GM19395 (cell line): ENCODE measurements around the gene PRPF19.
A peak's percentile ranks its signal among the peaks of the same experiment; 100 is the strongest.

Experiments used
- ATAC-seq: cut with Tn5 transposase; IDR thresholded peaks from one replicate; pipeline ENCODE4 v1.9.1; 2021; ENCODE audit warnings: mild to moderate bottlenecking, moderate library complexity; ENCODE audit not compliant: unreplicated experiment

Gene PRPF19

GRCh38 chr11:60924110-60924905 is 17.9 kb upstream of the PRPF19 start, which contains the start of gene TMEM132A:
Gene TMEM132A, plus strand, starts transcription at chr11:60924460. Its CDS starts 174 bp downstream, at chr11:60924634.
- ATAC-seq: peak; percentile 55

- ATAC-seq: no peak
These were observed 17.4 kb upstream of the PRPF19 start for GRCh38 chr11:60923800-60924109.

- no peak for ATAC-seq
These were observed 16.9 kb upstream of the PRPF19 start for GRCh38 chr11:60923326-60923725.

- ATAC-seq: no peak
These were observed 16.5 kb upstream of the PRPF19 start for GRCh38 chr11:60922906-60923305.

GRCh38 chr11:60921777-60922335 is 15.5 kb upstream of the PRPF19 start:
- no peak for ATAC-seq

- ATAC-seq: no peak
These were observed 14.9 kb upstream of the PRPF19 start for GRCh38 chr11:60921259-60921658.

- ATAC-seq: no peak
These were observed 13.6 kb upstream of the PRPF19 start for GRCh38 chr11:60919956-60920355.

GRCh38 chr11:60919320-60919719 is 12.9 kb upstream of the PRPF19 start:
- ATAC-seq: no peak

GRCh38 chr11:60918939-60919265 is 12.5 kb upstream of the PRPF19 start:
- ATAC-seq: no peak

- ATAC-seq: no peak
These were observed 12.0 kb upstream of the PRPF19 start for GRCh38 chr11:60918251-60918938.

- ATAC-seq: no peak
These were observed 10.9 kb upstream of the PRPF19 start for GRCh38 chr11:60917267-60917666.

- ATAC-seq: no peak
These were observed 10.4 kb upstream of the PRPF19 start for GRCh38 chr11:60916669-60917206.

GRCh38 chr11:60915248-60915914 is 9.0 kb upstream of the PRPF19 start:
- ATAC-seq: peak; percentile 52

- ATAC-seq: peak; percentile 1
These were observed 8.4 kb upstream of the PRPF19 start for GRCh38 chr11:60914633-60915247.

- ATAC-seq: peak; percentile 54
These were observed 7.6 kb upstream of the PRPF19 start, which contains the start of gene TMEM109 for GRCh38 chr11:60913793-60914632. Gene TMEM109, plus strand, starts transcription at chr11:60914158. Its CDS starts 5,536 bp downstream, at chr11:60919694.

GRCh38 chr11:60912851-60913528 is 6.6 kb upstream of the PRPF19 start:
- no peak for ATAC-seq

GRCh38 chr11:60912223-60912850 is 6.0 kb upstream of the PRPF19 start:
- no peak for ATAC-seq

- ATAC-seq: no peak
These were observed 4.5 kb upstream of the PRPF19 start for GRCh38 chr11:60910711-60911380.
